HEK293 (cell line): ENCODE results near the gene ADD1.

Source experiments
- CTCF ChIA-PET: fragments of 350-600 bp; formaldehyde crosslinking; extraction: SDS; loops from one replicate; lab custom pipeline; 2021; ENCODE audit warnings: antibody characterized with exemption; lab: Yijun Ruan, JAX
- POLR2A ChIA-PET: fragments of 300-600 bp; formaldehyde crosslinking; extraction: SDS; loops from one replicate; lab custom pipeline; 2020; ENCODE audit warnings: antibody characterized with exemption, inconsistent platforms; lab: Yijun Ruan, JAX
- H3K27ac ChIP-seq: fragments of 200-500 bp; sonication (Bioruptor generic); 2 replicates; pipeline ENCODE4 v1.5.1; 2014; ENCODE audit warnings: low read depth, low read length, control low read depth, inconsistent platforms; ENCODE audit errors: extremely low read depth
- H3K36me3 ChIP-seq, 2 experiments: fragments of 200-500 bp in 1 of 2; sonication (Bioruptor generic) in 1 of 2; 1 replicate in 1 of 2; 2 replicates in 1 of 2; pipeline ENCODE4 v1.5.1; 2014 to 2017; ENCODE audit warnings: inconsistent platforms in 2 of 2, low read length in 2 of 2; ENCODE audit not compliant: control insufficient read depth in 2 of 2, insufficient read depth in 1 of 2
- H3K4me1 ChIP-seq: fragments of 200-500 bp; sonication (Bioruptor generic); 2 replicates; pipeline ENCODE4 v1.5.1; 2014; ENCODE audit warnings: mild to moderate bottlenecking, low read length, inconsistent platforms; ENCODE audit not compliant: control insufficient read depth, insufficient read depth
- H3K4me3 ChIP-seq: 2 replicates; pipeline ENCODE4 v1.5.1; 2011; ENCODE audit warnings: low read depth, mild to moderate bottlenecking, control low read depth, low read length, moderate library complexity
- H3K9me3 ChIP-seq: fragments of 200-500 bp; sonication (Bioruptor generic); 2 replicates; pipeline ENCODE4 v1.5.1; 2014; ENCODE audit warnings: low read depth, low read length, inconsistent platforms; ENCODE audit not compliant: control insufficient read depth, insufficient read depth
- SP2 ChIP-seq: fragments of 450-650 bp; formaldehyde crosslinking; IDR thresholded peaks from 2 replicates; pipeline ENCODE4 v1.5.1; 2016; ENCODE audit warnings: missing biosample characterization, missing genetic modification characterization
- ZBTB1 ChIP-seq: fragments of 450-650 bp; formaldehyde crosslinking; IDR thresholded peaks from 2 replicates; pipeline ENCODE4 v1.5.1; 2016; ENCODE audit warnings: missing biosample characterization, missing genetic modification characterization
- ZBTB48 ChIP-seq: fragments of 450-650 bp; formaldehyde crosslinking; IDR thresholded peaks from 2 replicates; pipeline ENCODE4 v1.5.1; 2016; ENCODE audit warnings: missing biosample characterization, missing genetic modification characterization
- ZBTB8A ChIP-seq: fragments of 450-650 bp; formaldehyde crosslinking; IDR thresholded peaks from 2 replicates; pipeline ENCODE4 v1.5.1; 2016; ENCODE audit warnings: missing biosample characterization, missing genetic modification characterization
- ZIC2 ChIP-seq: fragments of 450-650 bp; formaldehyde crosslinking; IDR thresholded peaks from 2 replicates; pipeline ENCODE4 v1.5.1; 2016; ENCODE audit warnings: missing biosample characterization, missing genetic modification characterization
- ZNF223 ChIP-seq: fragments of 450-650 bp; formaldehyde crosslinking; IDR thresholded peaks from 2 replicates; pipeline ENCODE4 v1.5.1; 2016; ENCODE audit warnings: missing biosample characterization, missing genetic modification characterization
- ZNF324 ChIP-seq: fragments of 450-650 bp; formaldehyde crosslinking; IDR thresholded peaks from 2 replicates; pipeline ENCODE4 v1.5.1; 2016; ENCODE audit warnings: missing biosample characterization, missing genetic modification characterization
- ZNF416 ChIP-seq: fragments of 450-650 bp; formaldehyde crosslinking; IDR thresholded peaks from 2 replicates; pipeline ENCODE4 v1.5.1; 2016; ENCODE audit warnings: missing biosample characterization, missing genetic modification characterization
- ZNF423 ChIP-seq: fragments of 450-650 bp; formaldehyde crosslinking; IDR thresholded peaks from 2 replicates; pipeline ENCODE4 v1.5.1; 2016; ENCODE audit warnings: missing biosample characterization, missing genetic modification characterization
- ZNF544 ChIP-seq: fragments of 450-650 bp; formaldehyde crosslinking; IDR thresholded peaks from 2 replicates; pipeline ENCODE4 v1.5.0; 2017; ENCODE audit warnings: missing biosample characterization, missing genetic modification characterization
- ZNF548 ChIP-seq: fragments of 450-650 bp; formaldehyde crosslinking; IDR thresholded peaks from 2 replicates; pipeline ENCODE4 v1.5.1; 2016; ENCODE audit warnings: missing biosample characterization, missing genetic modification characterization
- TF ChIP-seq, protein P1 (sequence below): fragments of 450-650 bp; formaldehyde crosslinking; conservative IDR thresholded peaks from 2 replicates; pipeline ENCODE4 v1.5.1; 2016; ENCODE audit warnings: low read depth, missing biosample characterization, missing genetic modification characterization

The ADD1 gene

DNA sequence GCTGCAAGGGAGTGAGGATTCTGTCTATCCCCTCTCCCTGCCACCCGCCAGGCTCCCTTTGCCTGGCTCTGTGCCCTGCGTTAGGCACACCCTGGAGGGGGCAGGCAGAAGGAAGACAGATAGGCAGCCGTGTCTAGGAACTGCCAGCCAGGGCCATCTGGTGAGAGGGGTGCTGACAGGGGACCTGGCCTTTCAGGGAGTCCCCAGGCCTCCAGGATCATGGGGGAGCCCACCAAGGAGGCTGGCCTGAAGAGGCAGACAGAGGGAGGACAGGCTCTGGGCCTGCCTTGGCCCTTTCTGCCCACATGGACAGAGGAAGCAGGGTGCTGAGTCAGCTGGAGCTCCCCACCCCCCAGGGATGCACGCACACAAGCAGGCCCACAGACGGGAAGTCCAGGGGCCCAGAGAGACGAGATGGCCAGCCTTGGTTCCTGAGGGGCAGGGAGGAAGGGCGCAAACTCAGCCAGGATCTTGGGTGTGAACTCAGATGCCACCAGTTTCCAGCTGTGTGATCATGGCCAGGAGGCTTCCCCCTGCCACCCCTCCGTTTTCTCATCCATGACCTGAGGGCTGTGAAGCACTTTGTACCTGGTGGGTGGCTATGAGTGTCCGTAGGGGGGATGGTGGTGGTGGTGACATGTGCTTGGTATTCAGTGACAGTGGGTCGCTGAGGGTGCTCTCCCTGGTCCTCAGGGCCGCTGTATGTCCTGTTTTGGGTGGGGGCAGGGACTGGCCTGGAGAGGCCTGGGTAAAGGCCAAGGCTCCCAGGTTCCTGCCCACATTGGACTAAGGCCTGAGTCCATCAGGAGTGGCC, 49.0 kb upstream of the ADD1 start (continued):
- TF ChIP-seq, protein P1, sequence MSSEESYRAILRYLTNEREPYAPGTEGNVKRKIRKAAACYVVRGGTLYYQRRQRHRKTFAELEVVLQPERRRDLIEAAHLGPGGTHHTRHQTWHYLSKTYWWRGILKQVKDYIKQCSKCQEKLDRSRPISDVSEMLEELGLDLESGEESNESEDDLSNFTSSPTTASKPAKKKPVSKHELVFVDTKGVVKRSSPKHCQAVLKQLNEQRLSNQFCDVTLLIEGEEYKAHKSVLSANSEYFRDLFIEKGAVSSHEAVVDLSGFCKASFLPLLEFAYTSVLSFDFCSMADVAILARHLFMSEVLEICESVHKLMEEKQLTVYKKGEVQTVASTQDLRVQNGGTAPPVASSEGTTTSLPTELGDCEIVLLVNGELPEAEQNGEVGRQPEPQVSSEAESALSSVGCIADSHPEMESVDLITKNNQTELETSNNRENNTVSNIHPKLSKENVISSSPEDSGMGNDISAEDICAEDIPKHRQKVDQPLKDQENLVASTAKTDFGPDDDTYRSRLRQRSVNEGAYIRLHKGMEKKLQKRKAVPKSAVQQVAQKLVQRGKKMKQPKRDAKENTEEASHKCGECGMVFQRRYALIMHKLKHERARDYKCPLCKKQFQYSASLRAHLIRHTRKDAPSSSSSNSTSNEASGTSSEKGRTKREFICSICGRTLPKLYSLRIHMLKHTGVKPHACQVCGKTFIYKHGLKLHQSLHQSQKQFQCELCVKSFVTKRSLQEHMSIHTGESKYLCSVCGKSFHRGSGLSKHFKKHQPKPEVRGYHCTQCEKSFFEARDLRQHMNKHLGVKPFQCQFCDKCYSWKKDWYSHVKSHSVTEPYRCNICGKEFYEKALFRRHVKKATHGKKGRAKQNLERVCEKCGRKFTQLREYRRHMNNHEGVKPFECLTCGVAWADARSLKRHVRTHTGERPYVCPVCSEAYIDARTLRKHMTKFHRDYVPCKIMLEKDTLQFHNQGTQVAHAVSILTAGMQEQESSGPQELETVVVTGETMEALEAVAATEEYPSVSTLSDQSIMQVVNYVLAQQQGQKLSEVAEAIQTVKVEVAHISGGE (tag by site-specific recombination), result no peak
- TF ChIP-seq, all 188 proteins: peak for 9

DNA sequence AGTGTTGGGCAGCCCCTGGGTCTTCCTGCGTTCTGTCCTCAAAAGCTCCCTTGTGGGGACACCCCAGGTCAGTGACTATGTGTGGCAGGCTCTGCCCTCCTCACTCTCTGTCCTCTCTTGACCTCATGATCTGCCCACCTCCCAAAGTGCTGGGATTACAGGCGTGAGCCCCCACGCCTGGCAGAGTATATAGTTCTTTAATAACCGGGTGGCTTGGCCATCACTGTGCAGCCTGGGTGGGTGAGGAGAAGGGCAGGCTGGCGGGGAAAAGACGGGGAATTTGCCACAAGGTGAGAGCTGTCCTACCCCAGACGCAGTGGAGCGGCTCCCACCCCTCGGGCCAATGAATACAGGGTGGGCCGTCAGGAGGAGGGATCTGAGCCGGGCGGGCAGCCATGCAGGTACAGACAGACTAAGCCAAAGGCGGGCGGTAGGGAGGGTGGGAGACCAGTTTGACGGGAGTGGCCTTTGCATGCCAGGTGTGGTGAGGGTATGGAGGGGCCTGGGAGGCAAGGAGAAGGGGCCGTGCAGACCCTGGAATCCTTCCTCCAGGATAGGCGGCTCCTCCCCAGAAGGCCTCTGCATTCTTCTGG, 48.2 kb upstream of the ADD1 start:
- ChIA-PET POLR2A (no interaction called here), CTCF (no interaction called here)
- Histone ChIP-seq H3K4me3 (no peak overlapping the region), H3K9me3 (no peaks in the 10 kb centered on the region), H3K27ac (no peak overlapping the region), H3K36me3 (no peaks in the 10 kb centered on the region), H3K4me1 (no peaks in the 10 kb centered on the region)
- TF ChIP-seq ZBTB1 (tag by site-specific recombination), result no peak
- no peak for TF ChIP-seq ZNF324

DNA sequence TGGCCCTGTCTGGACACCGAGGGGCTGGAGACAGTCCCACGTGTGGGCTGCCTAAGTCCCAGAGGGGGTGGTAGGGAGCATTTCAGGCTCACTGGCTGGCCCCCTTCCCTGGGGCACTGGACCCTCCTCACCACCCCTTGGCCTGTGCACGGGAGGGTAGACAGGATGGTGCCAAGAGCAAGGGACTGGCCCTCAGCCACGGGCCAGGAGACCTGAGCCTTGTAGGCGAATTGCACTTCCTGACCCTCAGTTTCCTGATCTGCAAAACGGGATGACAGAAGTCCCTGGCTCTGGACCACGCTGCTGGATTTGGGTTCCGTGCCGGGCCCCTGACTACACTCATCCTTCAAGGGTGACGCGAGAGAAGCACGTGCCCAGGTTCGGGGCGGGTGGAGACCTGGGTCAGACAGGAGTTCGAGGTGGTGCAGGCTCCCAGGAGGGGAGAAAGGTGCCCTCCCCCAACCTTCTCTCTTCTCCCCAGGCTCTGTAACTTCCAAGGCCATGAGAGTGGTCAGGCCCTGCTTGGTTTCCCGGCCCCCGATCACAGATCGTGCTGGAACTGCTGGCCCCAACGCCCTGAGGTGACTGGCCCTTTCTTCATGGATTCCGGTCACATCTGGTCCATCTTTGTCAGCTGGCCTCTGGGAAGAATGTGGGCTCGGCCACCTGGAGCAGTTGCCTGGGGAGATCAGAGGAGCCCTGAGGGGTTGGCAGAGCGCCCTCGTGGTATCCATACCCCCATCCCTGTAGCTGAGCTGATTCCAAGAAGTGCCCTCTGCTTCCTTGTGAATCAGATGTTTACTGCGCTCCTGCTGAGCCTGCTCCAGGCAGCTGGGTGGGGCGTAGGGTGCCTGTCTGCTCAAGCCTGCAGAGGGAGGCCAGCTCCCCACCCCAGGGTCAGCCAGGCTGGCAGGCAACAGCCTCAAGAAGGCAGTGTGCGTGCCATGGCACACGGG, 47.5 kb upstream of the ADD1 start:
- H3K27ac ChIP-seq, result no peak overlapping the region
- no peaks in the 10 kb centered on the region for H3K36me3 ChIP-seq
- TF ChIP-seq ZIC2, result peak; percentile 76
- 0 out of 2 replicates have a peak, but pooled peaks have one; percentile 28 for TF ChIP-seq ZNF223 (tag by site-specific recombination)
- TF ChIP-seq ZBTB48, result no peak
- ChIA-PET POLR2A (no interaction called here), CTCF (no interaction called here)
- no peak overlapping the region for H3K4me3 ChIP-seq
- H3K9me3 ChIP-seq, result no peaks in the 10 kb centered on the region
- no peaks in the 10 kb centered on the region for H3K4me1 ChIP-seq

DNA sequence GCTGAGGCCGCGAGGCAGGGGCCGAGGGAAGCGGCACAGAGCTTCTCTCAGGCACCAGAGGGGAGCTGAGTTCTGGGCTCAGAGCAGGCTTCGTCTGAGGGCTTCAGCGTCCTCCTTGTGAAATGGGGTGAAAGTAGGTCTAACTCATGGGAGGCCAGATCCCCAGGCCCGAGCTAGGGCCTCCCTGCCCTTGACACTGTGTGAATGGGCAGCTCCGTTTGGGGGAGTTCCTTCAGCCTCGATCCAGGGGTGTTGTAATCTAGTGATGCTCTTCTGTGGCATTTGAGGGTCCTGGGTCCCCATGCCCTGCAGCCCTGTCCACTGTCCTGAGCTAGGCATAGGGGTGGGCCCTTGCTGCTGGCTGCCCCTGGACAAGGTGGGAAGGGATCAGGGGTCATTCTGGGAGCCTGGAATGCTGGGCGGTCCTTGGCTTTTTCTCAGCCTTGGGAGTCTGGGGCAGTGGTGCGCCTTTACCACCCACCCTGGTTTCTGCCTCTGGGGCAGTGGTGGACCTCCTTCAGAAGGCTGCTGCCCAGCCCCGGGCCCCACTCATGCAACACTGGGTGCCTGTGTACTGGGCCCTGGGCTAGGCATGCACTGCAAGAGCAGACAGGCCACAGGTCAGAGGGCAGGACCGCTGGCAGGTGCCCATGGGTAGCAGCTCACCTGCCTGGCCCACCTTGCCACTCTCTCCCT, 46.6 kb upstream of the ADD1 start:
- H3K27ac ChIP-seq, result no peak overlapping the region

More for the DNA sequence above, 46.6 kb upstream of the ADD1 start:
- no peak for TF ChIP-seq ZNF544
- no peak for TF ChIP-seq ZNF423 (tag by site-specific recombination)
- TF ChIP-seq ZNF548 (tag by site-specific recombination), result no peak
- no peak for TF ChIP-seq ZNF416 (tag by site-specific recombination)
- no peak for TF ChIP-seq SP2
- TF ChIP-seq ZBTB8A (tag by site-specific recombination), result peak; percentile 16; the same call in 1 of the 2 replicates
- POLR2A ChIA-PET, result no interaction called here
- CTCF ChIA-PET, result no interaction called here
- no peaks in the 10 kb centered on the region for H3K36me3 ChIP-seq
- no peaks in the 10 kb centered on the region for H3K9me3 ChIP-seq
- no peaks in the 10 kb centered on the region for H3K4me1 ChIP-seq
- no peak overlapping the region for H3K4me3 ChIP-seq
